ENCODE results near the gene LRP1B.

DNA sequence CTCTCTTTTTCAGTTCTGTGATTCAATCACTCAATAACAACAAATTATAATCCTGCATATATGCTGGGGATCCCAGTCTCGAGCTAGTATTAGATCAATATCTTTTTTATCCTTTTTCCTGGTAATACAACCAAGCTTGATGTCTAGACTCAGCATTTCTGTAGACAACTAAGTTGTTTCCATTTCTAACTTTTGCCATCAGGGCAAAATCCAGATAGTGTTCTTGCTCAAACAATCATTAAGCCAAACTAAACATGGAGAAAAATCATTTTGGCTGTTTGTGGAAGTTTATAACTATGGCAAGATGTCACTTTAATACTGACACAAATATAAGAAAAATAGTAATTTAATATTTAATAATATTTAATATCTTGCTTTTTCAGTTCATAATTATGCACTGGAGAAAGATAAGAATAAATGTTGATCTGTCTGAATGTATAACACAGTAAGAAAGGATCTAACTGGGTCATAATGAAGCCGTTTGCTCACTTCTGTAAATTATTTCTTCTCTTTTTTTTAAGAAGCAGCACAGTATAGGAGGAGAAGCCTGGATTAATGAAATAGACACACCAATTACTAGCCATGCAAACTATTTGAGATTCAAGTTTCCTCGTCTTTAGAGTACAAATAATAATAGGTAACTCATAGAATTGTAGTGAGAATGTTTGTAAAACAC is 979.1 kb downstream of the LRP1B start:
- no peak for TF ChIP-seq ZFP3 (CRISPR knock-in tag; IDR thresholded peaks at IDR 0.05)
- TF ChIP-seq, protein P1, sequence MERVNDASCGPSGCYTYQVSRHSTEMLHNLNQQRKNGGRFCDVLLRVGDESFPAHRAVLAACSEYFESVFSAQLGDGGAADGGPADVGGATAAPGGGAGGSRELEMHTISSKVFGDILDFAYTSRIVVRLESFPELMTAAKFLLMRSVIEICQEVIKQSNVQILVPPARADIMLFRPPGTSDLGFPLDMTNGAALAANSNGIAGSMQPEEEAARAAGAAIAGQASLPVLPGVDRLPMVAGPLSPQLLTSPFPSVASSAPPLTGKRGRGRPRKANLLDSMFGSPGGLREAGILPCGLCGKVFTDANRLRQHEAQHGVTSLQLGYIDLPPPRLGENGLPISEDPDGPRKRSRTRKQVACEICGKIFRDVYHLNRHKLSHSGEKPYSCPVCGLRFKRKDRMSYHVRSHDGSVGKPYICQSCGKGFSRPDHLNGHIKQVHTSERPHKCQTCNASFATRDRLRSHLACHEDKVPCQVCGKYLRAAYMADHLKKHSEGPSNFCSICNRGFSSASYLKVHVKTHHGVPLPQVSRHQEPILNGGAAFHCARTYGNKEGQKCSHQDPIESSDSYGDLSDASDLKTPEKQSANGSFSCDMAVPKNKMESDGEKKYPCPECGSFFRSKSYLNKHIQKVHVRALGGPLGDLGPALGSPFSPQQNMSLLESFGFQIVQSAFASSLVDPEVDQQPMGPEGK (CRISPR knock-in tag; IDR thresholded peaks at IDR 0.05; ENCODE audit: borderline replicate concordance): no peak

Measured in SK-N-SH treated with all-trans-retinoic acid at 6 μM for 48 hours (cell line).